AG09309 (cell line): ENCODE measurements around the gene CACNA1C.
"Not testable (repeated sequence)": the region's sequence is repeated elsewhere in the genome, so short reads cannot be mapped to it uniquely, and the experiment has no call there.

Experiments used
- DNase-seq: peaks from one replicate; pipeline ENCODE4 v3.0.0-alpha.2; 2010; ENCODE audit warnings: low read depth
- H3K4me3 ChIP-seq: 2 replicates; pipeline ENCODE4 v1.5.1; 2011; ENCODE audit warnings: mild to moderate bottlenecking, low read depth, low read length, moderate library complexity; ENCODE audit not compliant: control insufficient read depth
- CTCF ChIP-seq: IDR thresholded peaks from 2 replicates; pipeline ENCODE4 v1.5.1; 2011; ENCODE audit warnings: mild to moderate bottlenecking, low read depth, low read length, inconsistent platforms; ENCODE audit not compliant: insufficient read depth, control insufficient read depth; ENCODE audit errors: missing control alignments

CACNA1C gene

DNA sequence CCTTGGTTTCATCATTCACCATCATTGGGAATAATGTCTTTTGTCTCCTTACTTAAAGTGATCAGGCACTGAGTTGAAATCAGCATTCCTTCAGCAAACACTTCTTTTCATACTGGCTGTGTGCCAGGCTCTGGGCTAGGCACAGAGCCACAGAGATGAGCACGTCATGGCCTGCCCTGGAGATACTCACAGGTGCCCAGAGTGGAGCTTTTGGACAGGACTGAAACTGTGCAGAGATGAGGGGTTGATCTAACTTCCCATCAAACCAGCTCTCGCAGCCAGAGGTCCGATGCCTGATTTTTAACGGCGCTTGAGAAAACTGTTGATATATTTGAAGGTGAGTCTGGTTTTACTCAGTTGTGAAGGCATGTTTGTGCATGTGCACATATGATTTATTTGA is 43.1 kb downstream of the CACNA1C start:
- DNase-seq, result no peak
- no peak overlapping the region for H3K4me3 ChIP-seq
- TF ChIP-seq CTCF, result no peak

GRCh38 chr12:2097617-2098016 is 44.8 kb downstream of the CACNA1C start:
- no peak overlapping the region for H3K4me3 ChIP-seq
- no peak for DNase-seq
- no peak for TF ChIP-seq CTCF

GRCh38 chr12:2098852-2099251 is 46.1 kb downstream of the CACNA1C start:
- DNase-seq, result no peak
- TF ChIP-seq CTCF, result no peak
- no peak overlapping the region for H3K4me3 ChIP-seq

DNA sequence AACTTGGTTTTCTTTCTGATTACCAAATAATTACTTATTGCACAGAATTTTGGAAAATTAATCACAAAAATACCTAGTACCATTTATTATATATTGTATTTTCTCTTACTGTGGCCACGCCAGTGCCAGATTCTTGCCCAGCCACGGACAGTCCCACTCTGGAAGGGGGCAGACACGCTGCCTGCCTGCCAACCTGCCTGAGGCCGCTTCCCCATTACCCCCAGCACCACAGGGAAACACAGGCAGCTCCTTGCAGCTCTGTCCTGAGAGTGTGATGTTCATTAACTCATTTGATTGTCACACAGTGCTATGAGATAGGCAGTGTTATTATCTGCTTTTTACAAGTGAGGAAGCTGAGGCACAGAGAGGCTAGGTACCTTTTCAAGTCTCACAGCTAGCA is 46.8 kb downstream of the CACNA1C start:
- H3K4me3 ChIP-seq, result no peak overlapping the region
- DNase-seq, result no peak
- no peak for TF ChIP-seq CTCF

- H3K4me3 ChIP-seq, result no peak overlapping the region
- DNase-seq, result no peak
- TF ChIP-seq CTCF, result no peak
Measured at GRCh38 chr12:2101359-2101758, 48.6 kb downstream of the CACNA1C start.

DNA sequence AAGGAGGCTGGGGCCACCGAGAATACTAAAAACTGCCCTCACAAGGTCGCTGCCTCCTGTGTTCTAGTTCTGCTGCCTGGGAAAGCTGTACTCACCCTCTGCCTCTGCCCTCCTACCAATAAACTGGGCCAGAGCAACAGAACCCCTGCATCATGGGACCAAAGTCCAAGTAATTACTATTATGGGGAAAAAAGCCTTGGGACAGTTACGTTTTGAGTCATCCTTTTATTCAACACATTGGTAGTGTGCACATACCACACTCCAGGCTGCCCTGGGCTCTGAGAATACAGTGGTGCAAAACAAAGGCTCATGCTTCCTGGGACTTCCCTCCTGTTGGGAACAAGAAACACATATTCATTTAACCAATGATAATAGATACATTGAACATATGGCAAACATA is 49.0 kb downstream of the CACNA1C start:
- H3K4me3 ChIP-seq, result no peak overlapping the region
- DNase-seq, result no peak
- no peak for TF ChIP-seq CTCF

DNA sequence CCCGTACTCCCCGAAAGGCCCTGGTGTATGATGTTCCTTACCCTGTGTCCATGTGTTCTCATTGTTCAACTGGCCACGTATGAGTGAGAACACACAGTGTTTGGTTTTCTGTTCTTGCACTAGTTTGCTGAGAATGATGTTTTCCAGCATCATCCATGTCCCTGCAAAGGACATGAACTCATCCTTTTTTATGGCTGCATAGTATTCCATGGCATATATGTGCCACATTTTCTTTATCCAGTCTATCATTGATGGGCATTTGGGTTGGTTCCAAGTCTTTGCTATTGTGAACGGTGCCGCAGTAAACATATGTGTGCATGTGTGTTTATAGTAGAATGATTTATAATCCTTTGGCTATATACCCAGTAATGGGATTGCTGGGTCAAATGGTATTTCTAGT is 49.9 kb downstream of the CACNA1C start:
- H3K4me3 ChIP-seq, DNase-seq: not testable (repeated sequence)

- H3K4me3 ChIP-seq, DNase-seq: not testable (repeated sequence)
Measured at GRCh38 chr12:2105387-2105786, 52.6 kb downstream of the CACNA1C start.
